ENCODE results near the gene TRAPPC13. TPM values are rescaled to one million over a fixed set of nuclear protein-coding genes. Genes with fewer than 3 reads are reported as not detected.
"Not testable (repeated sequence)": the region's sequence is repeated elsewhere in the genome, so short reads cannot be mapped to it uniquely, and the experiment has no call there.

The TRAPPC13 gene
- total RNA-seq, result 10 to 100 TPM; 18.5 to 21.8 (median 18.7) TPM

- peak within 1 kb of the TSS; percentile 87 for H3K4me3 Mint-ChIP-seq
- ATAC-seq, result peak; percentile 68 to 72
- H3K4me1 Mint-ChIP-seq (ENCODE audit: low read depth), result peaks cover 43% of the 10 kb centered on the region
These were observed at the start of gene TRAPPC13, which contains the start of gene SHLD3 for GRCh38 chr5:65624571-65625555. TSS of gene TRAPPC13 (plus strand) at chr5:65625027. CDS start at chr5:65625061, 34 bp downstream. TSS of gene SHLD3 (plus strand) at chr5:65625027. CDS start at chr5:65629588, 4,561 bp downstream.

GRCh38 chr5:65577141-65577540 lies 47.7 kb upstream of the TRAPPC13 start:
- H3K4me1 Mint-ChIP-seq (ENCODE audit: low read depth), result peaks cover 19% of the 10 kb centered on the region
- ATAC-seq (no peak), DNase-seq (no peak)
- H3K36me3 Mint-ChIP-seq (ENCODE audit: insufficient read depth), result peaks cover 38% of the 10 kb centered on the region
- no peak overlapping the region for H3K4me3 Mint-ChIP-seq
- H3K9me3 Mint-ChIP-seq, result no peaks in the 10 kb centered on the region
- H3K27me3 Mint-ChIP-seq (ENCODE audit: low read depth), result no peaks in the 10 kb centered on the region

More at GRCh38 chr5:65624571-65625555, at the start of gene TRAPPC13, which contains the start of gene SHLD3:
- H3K27me3 Mint-ChIP-seq (ENCODE audit: low read depth), result no peaks in the 10 kb centered on the region
- no peaks in the 10 kb centered on the region for H3K9me3 Mint-ChIP-seq
- DNase-seq, result peak; percentile 68
- H3K36me3 Mint-ChIP-seq (ENCODE audit: insufficient read depth), result peaks cover 8% of the 10 kb centered on the region

- Mint-ChIP-seq H3K9me3 (no peaks in the 10 kb centered on the region), H3K36me3 (ENCODE audit: insufficient read depth) (peaks cover 35% of the 10 kb centered on the region), H3K4me1 (ENCODE audit: low read depth) (no peaks in the 10 kb centered on the region), H3K4me3 (no peak overlapping the region), H3K27me3 (ENCODE audit: low read depth) (no peaks in the 10 kb centered on the region)
- no peak for ATAC-seq
- DNase-seq, result no peak
These were observed 36.1 kb upstream of the TRAPPC13 start for GRCh38 chr5:65588694-65589093.

GRCh38 chr5:65601761-65602160 lies 23.1 kb upstream of the TRAPPC13 start:
- not testable (repeated sequence) for H3K27me3 Mint-ChIP-seq (ENCODE audit: low read depth); ATAC-seq; H3K9me3 Mint-ChIP-seq; H3K4me1 Mint-ChIP-seq (ENCODE audit: low read depth); DNase-seq; H3K4me3 Mint-ChIP-seq
- peaks cover 63% of the 10 kb centered on the region for H3K36me3 Mint-ChIP-seq (ENCODE audit: insufficient read depth)

GRCh38 chr5:65611524-65611923 lies 13.3 kb upstream of the TRAPPC13 start:
- ATAC-seq (no peak), DNase-seq (no peak)
- peaks cover 52% of the 10 kb centered on the region for H3K36me3 Mint-ChIP-seq (ENCODE audit: insufficient read depth)
- no peaks in the 10 kb centered on the region for H3K9me3 Mint-ChIP-seq
- H3K4me3 Mint-ChIP-seq, result no peak overlapping the region
- H3K27me3 Mint-ChIP-seq (ENCODE audit: low read depth), result no peaks in the 10 kb centered on the region
- no peaks in the 10 kb centered on the region for H3K4me1 Mint-ChIP-seq (ENCODE audit: low read depth)

- Mint-ChIP-seq H3K36me3 (ENCODE audit: insufficient read depth) (peaks cover 46% of the 10 kb centered on the region), H3K9me3 (no peaks in the 10 kb centered on the region), H3K4me3 (no peak overlapping the region), H3K27me3 (ENCODE audit: low read depth) (no peaks in the 10 kb centered on the region), H3K4me1 (ENCODE audit: low read depth) (no peaks in the 10 kb centered on the region)
- no peak for DNase-seq
- no peak for ATAC-seq
These were observed 12.4 kb upstream of the TRAPPC13 start for GRCh38 chr5:65612298-65612907.

GRCh38 chr5:65620021-65620420 lies 4.8 kb upstream of the TRAPPC13 start:
- ATAC-seq (no peak), DNase-seq (no peak)
- no peak overlapping the region for H3K4me3 Mint-ChIP-seq
- peaks cover 28% of the 10 kb centered on the region for H3K4me1 Mint-ChIP-seq (ENCODE audit: low read depth)
- no peaks in the 10 kb centered on the region for H3K27me3 Mint-ChIP-seq (ENCODE audit: low read depth)
- peaks cover 5% of the 10 kb centered on the region for H3K36me3 Mint-ChIP-seq (ENCODE audit: insufficient read depth)
- no peaks in the 10 kb centered on the region for H3K9me3 Mint-ChIP-seq

- not testable (repeated sequence) for H3K27me3 Mint-ChIP-seq (ENCODE audit: low read depth); DNase-seq; ATAC-seq; H3K36me3 Mint-ChIP-seq (ENCODE audit: insufficient read depth); H3K4me3 Mint-ChIP-seq; H3K9me3 Mint-ChIP-seq
- H3K4me1 Mint-ChIP-seq (ENCODE audit: low read depth), result peaks cover 35% of the 10 kb centered on the region
These were observed 2.9 kb upstream of the TRAPPC13 start for GRCh38 chr5:65621961-65622360.

GRCh38 chr5:65623482-65623881 lies 1.3 kb upstream of the TRAPPC13 start:
- Mint-ChIP-seq H3K27me3 (ENCODE audit: low read depth) (no peaks in the 10 kb centered on the region), H3K36me3 (ENCODE audit: insufficient read depth) (peaks cover 1% of the 10 kb centered on the region), H3K4me1 (ENCODE audit: low read depth) (peaks cover 43% of the 10 kb centered on the region), H3K9me3 (no peaks in the 10 kb centered on the region), H3K4me3 (peak overlapping the region; percentile 87)
- no peak for ATAC-seq
- DNase-seq, result no peak

- peak; percentile 98 for ATAC-seq
- Mint-ChIP-seq H3K4me1 (ENCODE audit: low read depth) (peaks cover 40% of the 10 kb centered on the region), H3K4me3 (peak within 1 kb of the TSS; percentile 87), H3K9me3 (no peaks in the 10 kb centered on the region), H3K36me3 (ENCODE audit: insufficient read depth) (peaks cover 1% of the 10 kb centered on the region), H3K27me3 (ENCODE audit: low read depth) (no peaks in the 10 kb centered on the region)
- peak; percentile 83 for DNase-seq
These were observed 729 bp upstream of the TRAPPC13 start, which contains the start of gene TRIM23 for GRCh38 chr5:65624025-65624570. TSS of gene TRIM23 (minus strand) at chr5:65624333. CDS start at chr5:65624274, 59 bp downstream.

- no peak for ATAC-seq
- peaks cover 43% of the 10 kb centered on the region for H3K4me1 Mint-ChIP-seq (ENCODE audit: low read depth)
- DNase-seq, result no peak
- no peaks in the 10 kb centered on the region for H3K9me3 Mint-ChIP-seq
- H3K27me3 Mint-ChIP-seq (ENCODE audit: low read depth), result no peaks in the 10 kb centered on the region
- H3K36me3 Mint-ChIP-seq (ENCODE audit: insufficient read depth), result peaks cover 9% of the 10 kb centered on the region
- peak overlapping the region; percentile 87 for H3K4me3 Mint-ChIP-seq
These were observed 916 bp downstream of the TRAPPC13 start for GRCh38 chr5:65625743-65626142.

- Mint-ChIP-seq H3K4me1 (ENCODE audit: low read depth) (peaks cover 22% of the 10 kb centered on the region), H3K27me3 (ENCODE audit: low read depth) (no peaks in the 10 kb centered on the region), H3K4me3 (no peak overlapping the region), H3K36me3 (ENCODE audit: insufficient read depth) (peaks cover 11% of the 10 kb centered on the region), H3K9me3 (no peaks in the 10 kb centered on the region)
- no peak for ATAC-seq
- no peak for DNase-seq
These were observed 6.2 kb downstream of the TRAPPC13 start for GRCh38 chr5:65630981-65631380.

- ATAC-seq, result no peak
- no peaks in the 10 kb centered on the region for H3K4me1 Mint-ChIP-seq (ENCODE audit: low read depth)
- H3K4me3 Mint-ChIP-seq, result no peak overlapping the region
- DNase-seq, result no peak
- no peaks in the 10 kb centered on the region for H3K27me3 Mint-ChIP-seq (ENCODE audit: low read depth)
- H3K36me3 Mint-ChIP-seq (ENCODE audit: insufficient read depth), result peaks cover 30% of the 10 kb centered on the region
- H3K9me3 Mint-ChIP-seq, result no peaks in the 10 kb centered on the region
These were observed 15.4 kb downstream of the TRAPPC13 start for GRCh38 chr5:65640240-65640639.

GRCh38 chr5:65646938-65647337 lies 22.1 kb downstream of the TRAPPC13 start:
- Mint-ChIP-seq H3K27me3 (ENCODE audit: low read depth) (no peaks in the 10 kb centered on the region), H3K36me3 (ENCODE audit: insufficient read depth) (peaks cover 23% of the 10 kb centered on the region), H3K9me3 (no peaks in the 10 kb centered on the region), H3K4me3 (no peak overlapping the region), H3K4me1 (ENCODE audit: low read depth) (no peaks in the 10 kb centered on the region)
- DNase-seq (no peak), ATAC-seq (no peak)
